ENCODE results near the gene GIMAP1.

- TF ChIP-seq POLR2AphosphoS5 (IDR thresholded peaks at IDR 0.05; ENCODE audit: low read depth, low read length) (no peak), POLR2A (IDR thresholded peaks at IDR 0.05; ENCODE audit: low read depth, low read length) (no peak), TAF1 (IDR thresholded peaks at IDR 0.05; ENCODE audit: borderline replicate concordance, low read depth, low read length) (no peak)
These were observed 35.3 kb downstream of the GIMAP1 start for GRCh38 chr7:150751702-150752101.

All from GM12892 (cell line).